ENCODE data around the gene MAP3K8. TPM values are rescaled to one million over a fixed set of nuclear protein-coding genes. Genes with fewer than 3 reads are reported as not detected.
A peak's percentile ranks its signal among the peaks of the same experiment; 100 is the strongest.

Gene MAP3K8
- total RNA-seq, 2 donors from 2014 or later: 10.2 to 11.7 TPM

DNA sequence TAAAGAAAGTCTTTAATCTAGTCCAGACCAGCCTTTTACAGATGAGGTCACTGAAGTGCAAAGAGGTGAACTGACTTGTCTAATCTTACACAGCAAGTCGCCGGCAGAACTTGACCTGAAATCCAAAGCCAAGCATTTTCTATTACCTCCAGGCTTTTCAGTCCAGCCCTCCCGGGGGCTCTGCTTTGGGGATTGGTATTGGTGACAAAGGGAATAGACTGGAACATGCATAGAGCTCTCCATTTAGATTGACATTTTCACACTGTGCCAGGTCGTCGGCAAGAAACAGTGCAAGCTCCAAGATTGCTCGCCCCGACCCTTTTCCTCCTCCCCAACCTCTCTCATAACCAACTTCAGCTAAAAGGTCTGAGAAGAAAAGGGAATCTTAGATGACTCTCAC, 42.7 kb upstream of the MAP3K8 start:
- Histone ChIP-seq H3K27ac (ENCODE audit: low read depth, low read length) (no peak overlapping the region), H3K4me3 (ENCODE audit: low read length) (no peak overlapping the region), H3K36me3 (ENCODE audit: control insufficient read depth, insufficient read depth, low read length) (no peaks in the 10 kb centered on the region), H3K27me3 (ENCODE audit: control insufficient read depth, insufficient read depth, low read length, poor library complexity, severe bottlenecking) (no peaks in the 10 kb centered on the region), H3K9ac (ENCODE audit: extremely low read depth, low read length, poor library complexity, severe bottlenecking) (no peak overlapping the region), H3K9me3 (ENCODE audit: control insufficient read depth, low read length) (no peaks in the 10 kb centered on the region), H3K4me1 (ENCODE audit: control insufficient read depth, insufficient read depth, low read length) (no peaks in the 10 kb centered on the region)
- Mint-ChIP-seq H3K27me3 (ENCODE audit: insufficient read depth) (peaks cover 2% of the 10 kb centered on the region), H3K4me1 (peaks cover 2% of the 10 kb centered on the region), H3K9me3 (no peaks in the 10 kb centered on the region), H3K4me3 (no peak overlapping the region), H3K27ac (no peak overlapping the region), H3K36me3 (ENCODE audit: low read depth) (no peaks in the 10 kb centered on the region)
- no peak for TF ChIP-seq CTCF (conservative IDR thresholded peaks at IDR 0.05)
- no peak for DNase-seq
- 82 to 88% methylated on average over 2 to 7 of the region's 7 CpGs for WGBS, 2 experiments (ENCODE audit: insufficient coverage in 1 of 2, insufficient read length in 1 of 2)

GRCh38 chr10:30392564-30392990, 41.4 kb upstream of the MAP3K8 start:
- peaks cover 2% of the 10 kb centered on the region for H3K27me3 Mint-ChIP-seq (ENCODE audit: insufficient read depth)
- H3K4me1 Mint-ChIP-seq: peaks cover 6% of the 10 kb centered on the region
- TF ChIP-seq CTCF (conservative IDR thresholded peaks at IDR 0.05): peak; percentile 93
- Histone ChIP-seq H3K4me3 (ENCODE audit: low read length) (no peak overlapping the region), H3K27ac (ENCODE audit: low read depth, low read length) (no peak overlapping the region), H3K9ac (ENCODE audit: extremely low read depth, low read length, poor library complexity, severe bottlenecking) (no peak overlapping the region), H3K36me3 (ENCODE audit: control insufficient read depth, insufficient read depth, low read length) (no peaks in the 10 kb centered on the region), H3K9me3 (ENCODE audit: control insufficient read depth, low read length) (no peaks in the 10 kb centered on the region), H3K4me1 (ENCODE audit: control insufficient read depth, insufficient read depth, low read length) (no peaks in the 10 kb centered on the region), H3K27me3 (ENCODE audit: control insufficient read depth, insufficient read depth, low read length, poor library complexity, severe bottlenecking) (no peaks in the 10 kb centered on the region)
- H3K27ac Mint-ChIP-seq: no peak overlapping the region
- peak; percentile 95 for DNase-seq
- H3K36me3 Mint-ChIP-seq (ENCODE audit: low read depth): no peaks in the 10 kb centered on the region
- WGBS, 2 experiments (ENCODE audit: insufficient coverage in 1 of 2, insufficient read length in 1 of 2): 26 to 33% methylated on average over 16 to 17 of the region's 17 CpGs
- no peak overlapping the region for H3K4me3 Mint-ChIP-seq
- no peaks in the 10 kb centered on the region for H3K9me3 Mint-ChIP-seq

DNA sequence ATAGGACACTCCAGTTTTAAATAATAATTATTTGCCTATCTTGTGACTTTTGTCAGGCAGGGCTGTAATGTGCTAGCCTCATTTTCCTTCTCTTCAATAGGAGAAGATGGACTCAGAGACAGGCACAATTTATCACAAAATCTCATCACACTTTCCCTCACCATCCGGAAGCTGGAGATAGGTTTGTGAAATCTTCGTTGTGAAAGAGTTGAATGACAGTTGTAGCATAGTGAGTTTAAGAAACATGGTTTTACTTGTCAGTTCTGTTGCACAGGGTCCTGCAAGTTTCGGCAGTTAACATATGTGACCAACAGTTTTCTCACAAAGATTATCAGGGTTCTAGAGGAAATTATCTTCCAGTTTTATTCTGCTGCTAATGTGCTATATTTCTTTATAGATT, 37.7 kb upstream of the MAP3K8 start:
- Histone ChIP-seq H3K27me3 (ENCODE audit: control insufficient read depth, insufficient read depth, low read length, poor library complexity, severe bottlenecking) (no peaks in the 10 kb centered on the region), H3K9me3 (ENCODE audit: control insufficient read depth, low read length) (no peaks in the 10 kb centered on the region), H3K4me1 (ENCODE audit: control insufficient read depth, insufficient read depth, low read length) (no peaks in the 10 kb centered on the region), H3K36me3 (ENCODE audit: control insufficient read depth, insufficient read depth, low read length) (no peaks in the 10 kb centered on the region), H3K27ac (ENCODE audit: low read depth, low read length) (no peak overlapping the region), H3K9ac (ENCODE audit: extremely low read depth, low read length, poor library complexity, severe bottlenecking) (no peak overlapping the region), H3K4me3 (ENCODE audit: low read length) (no peak overlapping the region)
- no peaks in the 10 kb centered on the region for H3K36me3 Mint-ChIP-seq (ENCODE audit: low read depth)
- TF ChIP-seq CTCF (conservative IDR thresholded peaks at IDR 0.05): no peak
- H3K9me3 Mint-ChIP-seq: no peaks in the 10 kb centered on the region
- DNase-seq: no peak
- WGBS, 2 experiments (ENCODE audit: insufficient coverage in 1 of 2, insufficient read length in 1 of 2): 85 to 100% methylated on average over 1 to 3 of the region's 3 CpGs
- H3K4me1 Mint-ChIP-seq: peaks cover 6% of the 10 kb centered on the region
- H3K27me3 Mint-ChIP-seq (ENCODE audit: insufficient read depth): peaks cover 4% of the 10 kb centered on the region
- no peak overlapping the region for H3K4me3 Mint-ChIP-seq
- H3K27ac Mint-ChIP-seq: no peak overlapping the region
